DOHH2 (cell line): ENCODE results near the gene CAMSAP1.

Experiments
- H3F3A ChIP-seq: fragments of 200-600 bp; sonication (generic), shearing (Covaris generic); 2 replicates; pipeline ENCODE4 v1.6.0; 2016; ENCODE audit warnings: antibody characterized with exemption, mild to moderate bottlenecking; ENCODE audit not compliant: control insufficient read depth, insufficient read depth
- H3K27ac ChIP-seq: fragments of 200-600 bp; sonication (generic); 2 replicates; pipeline ENCODE4 v1.5.1; 2014; ENCODE audit warnings: low read depth, mild to moderate bottlenecking, low read length, moderate library complexity
- H3K27me3 ChIP-seq: fragments of 200-600 bp; sonication (generic); 2 replicates; pipeline ENCODE4 v1.6.1; 2014; ENCODE audit warnings: mild to moderate bottlenecking, low read length, mixed read lengths; ENCODE audit not compliant: control insufficient read depth
- H3K36me3 ChIP-seq: fragments of 200-600 bp; sonication (generic); 2 replicates; pipeline ENCODE4 v1.6.1; 2014; ENCODE audit warnings: mild to moderate bottlenecking, low read length, moderate library complexity, mixed read lengths; ENCODE audit not compliant: control insufficient read depth
- H3K4me1 ChIP-seq: fragments of 200-600 bp; sonication (generic); 2 replicates; pipeline ENCODE4 v1.6.1; 2014; ENCODE audit warnings: mild to moderate bottlenecking, low read length, mixed read lengths; ENCODE audit not compliant: control insufficient read depth
- H3K4me2 ChIP-seq: fragments of 200-600 bp; sonication (generic); 2 replicates; pipeline ENCODE4 v1.6.0; 2014; ENCODE audit warnings: mild to moderate bottlenecking, low read length, moderate library complexity
- H3K4me3 ChIP-seq: fragments of 200-600 bp; sonication (generic); 2 replicates; pipeline ENCODE4 v1.5.1; 2014; ENCODE audit warnings: mild to moderate bottlenecking, low read length, mixed read lengths
- H3K79me2 ChIP-seq: fragments of 200-600 bp; sonication (generic); 2 replicates; pipeline ENCODE4 v1.6.1; 2014; ENCODE audit warnings: mild to moderate bottlenecking, low read length, mixed read lengths; ENCODE audit not compliant: control insufficient read depth
- H3K9me2 ChIP-seq: fragments of 200-600 bp; sonication (generic); replicated peaks from 2 replicates; pipeline ENCODE4 v1.6.1; 2014; ENCODE audit warnings: mild to moderate bottlenecking, low read length, mixed read lengths; ENCODE audit not compliant: control insufficient read depth
- H3K9me3 ChIP-seq: fragments of 200-600 bp; sonication (generic); 2 replicates; pipeline ENCODE4 v1.6.1; 2014; ENCODE audit warnings: antibody characterized with exemption, low read length, mixed read lengths; ENCODE audit not compliant: control insufficient read depth, insufficient read depth
- H4K20me1 ChIP-seq: fragments of 200-600 bp; sonication (generic); 2 replicates; pipeline ENCODE4 v1.6.0; 2014; ENCODE audit warnings: low read depth, mild to moderate bottlenecking, antibody characterized with exemption, low read length, moderate library complexity; ENCODE audit not compliant: control insufficient read depth, insufficient read depth
- EZH2phosphoT487 ChIP-seq: fragments of 200-600 bp; sonication (generic); IDR thresholded peaks from 2 replicates; pipeline ENCODE4 v1.6.1; 2017; ENCODE audit warnings: borderline replicate concordance, mild to moderate bottlenecking, antibody characterized with exemption, low read length, moderate library complexity, mixed read lengths
- TF ChIP-seq, protein P1 (sequence below): fragments of 200-600 bp; sonication (generic); IDR thresholded peaks from one replicate; pipeline ENCODE4 v1.5.1; 2014; ENCODE audit warnings: antibody characterized with exemption, mild to moderate bottlenecking, low read depth, low read length; ENCODE audit not compliant: poor library complexity, severe bottlenecking

Gene CAMSAP1

GRCh38 chr9:135801070-135801469 is 106.3 kb downstream of the CAMSAP1 start:
- TF ChIP-seq, protein P1, sequence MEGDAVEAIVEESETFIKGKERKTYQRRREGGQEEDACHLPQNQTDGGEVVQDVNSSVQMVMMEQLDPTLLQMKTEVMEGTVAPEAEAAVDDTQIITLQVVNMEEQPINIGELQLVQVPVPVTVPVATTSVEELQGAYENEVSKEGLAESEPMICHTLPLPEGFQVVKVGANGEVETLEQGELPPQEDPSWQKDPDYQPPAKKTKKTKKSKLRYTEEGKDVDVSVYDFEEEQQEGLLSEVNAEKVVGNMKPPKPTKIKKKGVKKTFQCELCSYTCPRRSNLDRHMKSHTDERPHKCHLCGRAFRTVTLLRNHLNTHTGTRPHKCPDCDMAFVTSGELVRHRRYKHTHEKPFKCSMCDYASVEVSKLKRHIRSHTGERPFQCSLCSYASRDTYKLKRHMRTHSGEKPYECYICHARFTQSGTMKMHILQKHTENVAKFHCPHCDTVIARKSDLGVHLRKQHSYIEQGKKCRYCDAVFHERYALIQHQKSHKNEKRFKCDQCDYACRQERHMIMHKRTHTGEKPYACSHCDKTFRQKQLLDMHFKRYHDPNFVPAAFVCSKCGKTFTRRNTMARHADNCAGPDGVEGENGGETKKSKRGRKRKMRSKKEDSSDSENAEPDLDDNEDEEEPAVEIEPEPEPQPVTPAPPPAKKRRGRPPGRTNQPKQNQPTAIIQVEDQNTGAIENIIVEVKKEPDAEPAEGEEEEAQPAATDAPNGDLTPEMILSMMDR, result no peak
- TF ChIP-seq EZH2phosphoT487, result no peak
- Histone ChIP-seq H3K4me2 (no peak overlapping the region), H3K27me3 (no peaks in the 10 kb centered on the region), H3K27ac (no peak overlapping the region), H4K20me1 (no peaks in the 10 kb centered on the region), H3K36me3 (no peaks in the 10 kb centered on the region), H3K4me3 (no peak overlapping the region), H3K9me2 (no peaks in the 10 kb centered on the region), H3F3A (no peaks in the 10 kb centered on the region), H3K9me3 (no peaks in the 10 kb centered on the region), H3K4me1 (no peaks in the 10 kb centered on the region), H3K79me2 (no peaks in the 10 kb centered on the region)

DNA sequence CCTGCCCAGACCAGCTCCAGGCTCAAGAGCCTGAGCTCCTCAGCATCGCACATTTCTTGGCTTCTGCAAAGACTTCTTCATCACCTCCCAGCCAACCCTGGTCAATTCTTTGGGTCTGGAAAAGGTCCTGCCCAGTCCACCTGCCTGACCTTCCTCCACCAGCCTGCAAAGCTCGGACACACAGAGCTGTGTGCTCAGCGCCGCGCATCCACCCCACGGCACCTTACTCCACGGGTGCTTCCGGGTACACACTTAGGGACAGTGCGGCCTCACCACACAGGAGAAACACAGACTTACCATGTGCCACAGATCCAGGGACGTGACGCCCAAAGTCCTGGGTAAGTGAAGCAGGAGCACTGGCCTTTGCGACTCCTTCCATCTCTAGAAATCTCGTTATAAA is 108.1 kb downstream of the CAMSAP1 start:
- no peak overlapping the region for H3K27ac ChIP-seq
- no peaks in the 10 kb centered on the region for H3K9me3 ChIP-seq
- H3K4me3 ChIP-seq, result no peak overlapping the region
- H3K4me2 ChIP-seq, result no peak overlapping the region
- H3F3A ChIP-seq, result no peaks in the 10 kb centered on the region
- H4K20me1 ChIP-seq, result no peaks in the 10 kb centered on the region
- no peaks in the 10 kb centered on the region for H3K27me3 ChIP-seq
- no peaks in the 10 kb centered on the region for H3K4me1 ChIP-seq
- H3K36me3 ChIP-seq, result no peaks in the 10 kb centered on the region
- no peaks in the 10 kb centered on the region for H3K79me2 ChIP-seq
- TF ChIP-seq, protein P1, result no peak
- TF ChIP-seq EZH2phosphoT487, result no peak
- H3K9me2 ChIP-seq, result no peaks in the 10 kb centered on the region

DNA sequence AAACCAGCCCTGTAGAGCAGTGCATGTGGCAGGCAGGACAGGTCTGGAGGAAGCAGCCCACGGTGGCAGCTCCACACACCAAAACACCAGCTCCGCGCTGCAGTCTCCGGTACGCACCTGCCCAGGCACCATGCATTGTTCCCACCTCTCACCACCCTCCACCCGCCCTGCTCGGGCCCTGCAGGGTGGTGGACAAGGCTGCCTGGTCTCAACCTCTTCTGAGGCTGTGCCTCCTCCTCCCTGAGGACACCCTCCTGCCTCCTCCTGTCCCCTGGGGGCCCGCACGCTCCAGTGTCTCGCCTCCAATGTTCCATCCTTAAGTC is 109.1 kb downstream of the CAMSAP1 start:
- H3K27me3 ChIP-seq, result no peaks in the 10 kb centered on the region
- H3K4me2 ChIP-seq, result no peak overlapping the region
- no peaks in the 10 kb centered on the region for H4K20me1 ChIP-seq
- no peaks in the 10 kb centered on the region for H3K9me2 ChIP-seq
- H3K27ac ChIP-seq, result no peak overlapping the region
- H3K4me1 ChIP-seq, result no peaks in the 10 kb centered on the region
- H3K9me3 ChIP-seq, result no peaks in the 10 kb centered on the region
- H3K79me2 ChIP-seq, result no peaks in the 10 kb centered on the region
- TF ChIP-seq EZH2phosphoT487, result no peak
- TF ChIP-seq, protein P1, result no peak
- no peaks in the 10 kb centered on the region for H3K36me3 ChIP-seq
- H3K4me3 ChIP-seq, result no peak overlapping the region
- no peaks in the 10 kb centered on the region for H3F3A ChIP-seq
